NT2/D1 (cell line): ENCODE measurements around the gene KCNS3.

Source experiments
- DNase-seq: peaks from one replicate; pipeline ENCODE4 v3.0.0-alpha.2; 2011; ENCODE audit warnings: low read depth, low spot score
- H3K27me3 ChIP-seq: 2 replicates; pipeline ENCODE4 v1.6.0; 2011; ENCODE audit warnings: mild to moderate bottlenecking; ENCODE audit not compliant: insufficient read length, insufficient read depth
- H3K36me3 ChIP-seq: 2 replicates; pipeline ENCODE4 v1.6.1; 2011; ENCODE audit warnings: mild to moderate bottlenecking, low read length, mixed read lengths; ENCODE audit not compliant: insufficient read depth, insufficient read length
- H3K4me1 ChIP-seq: 2 replicates; pipeline ENCODE4 v1.5.1; 2011; ENCODE audit not compliant: insufficient read depth, insufficient read length
- H3K4me3 ChIP-seq: 2 replicates; pipeline ENCODE4 v1.5.1; 2011; ENCODE audit warnings: low read depth; ENCODE audit not compliant: insufficient read length
- H3K9ac ChIP-seq: 2 replicates; pipeline ENCODE4 v1.6.0; 2011; ENCODE audit warnings: low read depth; ENCODE audit not compliant: insufficient read length
- H3K9me3 ChIP-seq: 2 replicates; pipeline ENCODE4 v1.5.1; 2011; ENCODE audit warnings: mild to moderate bottlenecking, low read length; ENCODE audit not compliant: insufficient read depth
- SUZ12 ChIP-seq: IDR thresholded peaks from 2 replicates; pipeline ENCODE4 v1.6.1; 2011; ENCODE audit not compliant: insufficient read length, insufficient read depth; ENCODE audit errors: extremely low read depth
- YY1 ChIP-seq: IDR thresholded peaks from 2 replicates; pipeline ENCODE4 v1.6.1; 2011; ENCODE audit not compliant: insufficient read length, insufficient read depth
- ZNF274 ChIP-seq: IDR thresholded peaks from 2 replicates; pipeline ENCODE4 v1.6.1; 2011; ENCODE audit warnings: mild to moderate bottlenecking, low read depth, low read length

KCNS3 gene

DNA sequence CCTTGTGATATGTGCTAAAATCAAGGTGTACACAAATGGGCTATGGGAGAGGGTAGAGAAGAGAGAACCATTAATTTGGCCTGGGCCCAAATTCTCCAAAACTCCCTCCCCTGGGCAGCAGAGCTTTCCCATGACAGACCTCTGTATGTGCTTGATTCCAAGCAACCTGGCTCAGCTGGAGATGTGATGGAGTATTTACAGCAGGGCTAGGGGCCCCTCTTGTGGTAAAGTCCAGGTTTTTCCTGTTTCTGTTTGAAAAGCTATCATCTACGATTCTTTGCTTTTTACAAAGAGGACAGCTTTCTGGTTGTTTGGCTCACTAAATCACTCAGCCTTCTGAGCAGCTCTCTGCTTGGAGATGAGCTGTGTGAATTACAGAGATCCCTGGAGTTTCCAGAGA, 40.3 kb downstream of the KCNS3 start:
- DNase-seq, result peak; percentile 15
- Histone ChIP-seq H3K36me3 (no peaks in the 10 kb centered on the region), H3K9me3 (no peaks in the 10 kb centered on the region), H3K9ac (no peak overlapping the region), H3K4me1 (no peaks in the 10 kb centered on the region), H3K4me3 (no peak overlapping the region), H3K27me3 (no peaks in the 10 kb centered on the region)
- TF ChIP-seq YY1, result no peak
- no peak for TF ChIP-seq SUZ12
- TF ChIP-seq ZNF274, result no peak

DNA sequence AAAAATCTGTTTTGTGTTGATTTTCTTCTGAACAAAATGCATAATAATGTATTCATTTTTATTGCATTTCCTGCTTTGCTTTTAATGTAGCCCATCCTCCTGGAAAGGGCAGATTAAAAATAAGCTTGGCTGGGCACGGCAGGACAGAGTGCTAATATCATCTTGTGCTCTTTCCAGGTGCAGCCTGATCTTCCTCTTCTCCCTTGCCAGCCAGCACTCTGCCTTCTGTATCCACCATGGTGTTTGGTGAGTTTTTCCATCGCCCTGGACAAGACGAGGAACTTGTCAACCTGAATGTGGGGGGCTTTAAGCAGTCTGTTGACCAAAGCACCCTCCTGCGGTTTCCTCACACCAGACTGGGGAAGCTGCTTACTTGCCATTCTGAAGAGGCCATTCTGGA, 52.3 kb downstream of the KCNS3 start:
- H3K9ac ChIP-seq, result no peak overlapping the region
- no peak for DNase-seq
- H3K27me3 ChIP-seq, result no peaks in the 10 kb centered on the region
- no peak for TF ChIP-seq YY1
- TF ChIP-seq ZNF274, result no peak
- TF ChIP-seq SUZ12, result no peak
- peaks cover 2% of the 10 kb centered on the region for H3K4me1 ChIP-seq
- H3K4me3 ChIP-seq, result no peak overlapping the region
- no peaks in the 10 kb centered on the region for H3K36me3 ChIP-seq
- peaks cover 10% of the 10 kb centered on the region; the same call in 1 of the 2 replicates for H3K9me3 ChIP-seq

DNA sequence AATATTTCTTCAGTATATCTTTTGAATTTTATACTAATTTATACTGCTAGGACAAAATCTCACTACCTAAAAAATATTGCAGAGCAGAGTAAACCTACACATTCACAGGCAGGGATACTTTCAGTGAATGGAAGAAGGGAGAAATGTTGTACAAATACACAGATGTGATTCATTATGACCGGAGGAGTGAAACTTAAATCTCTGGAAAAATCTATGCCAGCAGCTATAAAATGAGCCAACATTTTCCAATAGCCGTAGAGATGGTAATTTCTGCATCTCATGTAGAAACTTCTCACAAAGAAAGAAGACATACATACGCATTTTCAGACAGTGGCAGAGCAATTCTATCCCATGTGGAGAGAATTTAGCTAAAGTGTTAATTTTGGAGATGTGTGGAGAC, 54.8 kb downstream of the KCNS3 start:
- peaks cover 2% of the 10 kb centered on the region for H3K4me1 ChIP-seq
- TF ChIP-seq YY1 (no peak), SUZ12 (no peak), ZNF274 (no peak)
- H3K9me3 ChIP-seq, result no peaks in the 10 kb centered on the region
- no peak for DNase-seq
- H3K4me3 ChIP-seq, result no peak overlapping the region
- H3K36me3 ChIP-seq, result no peaks in the 10 kb centered on the region
- H3K9ac ChIP-seq, result no peak overlapping the region
- no peaks in the 10 kb centered on the region for H3K27me3 ChIP-seq

DNA sequence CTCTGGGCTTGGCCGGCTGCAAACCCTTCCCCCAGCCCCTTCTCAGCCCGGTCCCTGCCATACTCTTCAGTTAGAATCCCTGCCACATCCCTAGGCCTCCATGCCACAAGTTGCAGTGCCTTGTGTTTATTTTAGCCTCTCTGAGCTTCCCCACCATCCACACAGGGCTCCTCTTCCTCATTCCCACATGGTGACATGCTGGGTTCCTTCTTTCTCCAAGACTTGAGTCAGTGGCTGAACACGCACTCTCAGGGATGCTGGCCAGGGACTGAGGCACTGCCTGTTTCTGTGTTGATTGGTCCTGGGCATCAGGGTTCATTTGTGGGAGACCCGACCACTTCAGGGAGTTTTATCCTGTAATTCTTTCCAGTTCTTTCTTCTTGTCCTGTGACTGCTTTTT, 56.3 kb downstream of the KCNS3 start:
- Histone ChIP-seq H3K4me1 (peaks cover 2% of the 10 kb centered on the region), H3K9ac (no peak overlapping the region), H3K9me3 (no peaks in the 10 kb centered on the region), H3K4me3 (no peak overlapping the region), H3K36me3 (no peaks in the 10 kb centered on the region), H3K27me3 (no peaks in the 10 kb centered on the region)
- no peak for TF ChIP-seq SUZ12
- DNase-seq, result no peak

DNA sequence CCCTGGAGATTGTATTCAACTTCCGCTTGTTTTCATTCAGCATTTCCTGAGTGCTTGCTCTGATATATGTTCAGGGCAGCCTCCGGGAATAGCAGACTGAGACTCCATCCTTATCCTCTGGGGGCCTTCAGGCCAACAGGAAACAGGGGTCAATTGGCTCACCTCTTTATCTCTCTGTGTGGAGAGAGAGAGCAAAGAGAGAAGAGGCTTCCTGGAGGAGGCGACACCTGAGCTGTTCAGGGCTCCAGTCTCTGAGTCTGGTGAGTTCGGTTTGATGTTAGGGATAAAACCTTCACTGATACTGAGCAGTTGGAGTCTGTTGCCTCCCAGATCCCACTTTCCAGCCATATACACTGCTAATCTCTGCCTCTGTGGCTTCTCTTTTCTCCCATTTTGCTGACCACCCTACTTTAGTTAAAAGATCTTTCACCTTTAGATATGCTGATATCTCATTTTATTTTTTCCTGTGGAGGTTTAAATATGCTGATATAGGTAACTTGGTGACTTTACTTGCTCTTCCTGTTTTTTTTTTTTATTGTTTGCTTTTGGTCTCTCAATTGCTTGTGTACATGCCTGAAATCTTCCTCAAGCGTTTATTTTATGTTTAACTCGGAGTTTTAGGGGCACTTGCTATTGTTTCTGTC, 56.9 kb downstream of the KCNS3 start:
- DNase-seq, result no peak
- no peak overlapping the region for H3K4me3 ChIP-seq
- H3K27me3 ChIP-seq, result no peaks in the 10 kb centered on the region
- H3K36me3 ChIP-seq, result no peaks in the 10 kb centered on the region
- TF ChIP-seq YY1, result no peak
- no peak for TF ChIP-seq SUZ12
- no peak for TF ChIP-seq ZNF274
- no peak overlapping the region for H3K9ac ChIP-seq
- no peaks in the 10 kb centered on the region for H3K9me3 ChIP-seq
- H3K4me1 ChIP-seq, result peaks cover 2% of the 10 kb centered on the region

DNA sequence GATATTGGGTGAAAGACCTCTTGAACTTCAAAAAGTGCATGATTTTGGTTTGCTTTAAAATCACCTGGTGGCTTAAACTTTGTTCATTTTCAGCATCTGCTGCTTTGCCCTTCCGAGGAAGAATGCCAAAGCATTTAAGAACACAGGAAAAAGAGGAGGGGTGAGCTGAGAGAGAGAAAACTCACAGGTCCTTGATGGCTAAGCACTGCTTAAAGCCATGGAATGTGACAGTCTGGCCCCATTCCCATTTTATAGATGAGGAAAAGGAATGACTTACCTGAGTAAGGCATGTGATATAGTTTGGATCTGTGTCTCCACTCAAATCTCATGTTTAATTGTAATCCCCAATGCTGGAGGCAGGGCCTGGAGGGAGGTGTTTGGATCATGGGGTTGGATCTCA, 58.1 kb downstream of the KCNS3 start:
- no peaks in the 10 kb centered on the region for H3K27me3 ChIP-seq
- no peaks in the 10 kb centered on the region for H3K36me3 ChIP-seq
- TF ChIP-seq ZNF274 (no peak), SUZ12 (no peak), YY1 (no peak)

DNA sequence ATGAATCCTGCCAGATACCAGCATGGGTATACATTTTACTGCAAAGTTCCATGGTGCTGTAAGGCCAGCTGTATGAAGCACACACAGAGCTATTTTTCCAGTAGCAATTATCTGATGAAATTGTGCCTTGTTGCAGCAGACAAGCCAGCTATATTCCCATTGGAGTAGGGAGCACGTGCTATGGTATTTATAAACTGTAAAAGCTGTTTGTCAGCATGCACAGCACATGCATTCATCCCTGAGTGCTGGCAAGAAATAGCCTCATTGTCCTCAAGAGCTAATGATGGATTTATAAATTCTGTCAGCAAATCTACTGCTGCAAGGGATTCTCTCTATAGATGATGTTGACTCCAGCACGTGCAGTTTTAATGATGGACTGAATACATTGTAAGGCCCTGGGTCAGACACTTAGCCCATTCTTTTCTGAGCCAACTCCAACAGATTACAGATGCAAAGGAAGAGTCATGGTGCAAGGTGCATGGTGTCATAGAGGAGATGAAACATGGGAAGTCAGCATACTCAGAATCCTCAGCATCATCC, 61.7 kb downstream of the KCNS3 start:
- H3K27me3 ChIP-seq, result no peaks in the 10 kb centered on the region
- no peaks in the 10 kb centered on the region for H3K36me3 ChIP-seq
- TF ChIP-seq ZNF274 (no peak), SUZ12 (no peak), YY1 (no peak)

More for the DNA sequence above, 58.1 kb downstream of the KCNS3 start:
- Histone ChIP-seq H3K4me3 (no peak overlapping the region), H3K4me1 (peaks cover 2% of the 10 kb centered on the region), H3K9ac (no peak overlapping the region), H3K9me3 (no peaks in the 10 kb centered on the region)
- no peak for DNase-seq

More for the DNA sequence above, 61.7 kb downstream of the KCNS3 start:
- H3K4me1 ChIP-seq, result no peaks in the 10 kb centered on the region
- H3K9ac ChIP-seq, result no peak overlapping the region
- no peak overlapping the region for H3K4me3 ChIP-seq
- no peaks in the 10 kb centered on the region for H3K9me3 ChIP-seq
- no peak for DNase-seq
